Fibroblast of lung (primary cell): ENCODE measurements around the gene NPIPB4.
"Not testable (repeated sequence)": the region's sequence is repeated elsewhere in the genome, so short reads cannot be mapped to it uniquely, and the experiment has no call there.

ENCODE experiments used
- EZH2 ChIP-seq: IDR thresholded peaks from 2 replicates; pipeline ENCODE4 v1.5.1; 2012; ENCODE audit warnings: low read length, control low read depth, mild to moderate bottlenecking; ENCODE audit errors: missing control alignments
- TF ChIP-seq, protein P1 (sequence below), 2 donors: IDR thresholded peaks in 1 of 2; conservative IDR thresholded peaks in 1 of 2; 1 replicate in 1 of 2; 2 replicates in 1 of 2; pipeline ENCODE4 v1.5.1; 2011 to 2012; ENCODE audit warnings: low read length in 2 of 2, control low read depth in 1 of 2, inconsistent platforms in 1 of 2, low read depth in 1 of 2, mild to moderate bottlenecking in 1 of 2

DNA sequence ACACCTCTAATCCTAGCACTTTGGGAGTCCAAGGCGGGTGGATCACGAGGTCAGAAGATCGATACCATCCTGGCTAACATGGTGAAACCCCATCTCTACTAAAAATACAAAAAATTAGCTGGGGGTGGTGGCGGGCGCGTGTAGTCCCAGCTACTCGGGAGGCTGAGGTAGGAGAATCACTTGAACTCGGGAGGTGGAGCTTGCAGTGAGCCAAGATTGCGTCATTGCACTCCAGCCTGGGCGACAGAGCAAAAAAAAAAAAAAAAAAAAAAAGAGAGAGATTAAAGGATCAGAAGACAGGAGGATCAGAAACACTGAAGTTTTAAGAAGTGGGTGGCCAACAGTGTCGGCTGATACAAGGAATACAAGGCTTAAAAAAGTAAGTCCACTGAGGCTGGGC is 41.9 kb downstream of the NPIPB4 start:
- TF ChIP-seq, protein P1, sequence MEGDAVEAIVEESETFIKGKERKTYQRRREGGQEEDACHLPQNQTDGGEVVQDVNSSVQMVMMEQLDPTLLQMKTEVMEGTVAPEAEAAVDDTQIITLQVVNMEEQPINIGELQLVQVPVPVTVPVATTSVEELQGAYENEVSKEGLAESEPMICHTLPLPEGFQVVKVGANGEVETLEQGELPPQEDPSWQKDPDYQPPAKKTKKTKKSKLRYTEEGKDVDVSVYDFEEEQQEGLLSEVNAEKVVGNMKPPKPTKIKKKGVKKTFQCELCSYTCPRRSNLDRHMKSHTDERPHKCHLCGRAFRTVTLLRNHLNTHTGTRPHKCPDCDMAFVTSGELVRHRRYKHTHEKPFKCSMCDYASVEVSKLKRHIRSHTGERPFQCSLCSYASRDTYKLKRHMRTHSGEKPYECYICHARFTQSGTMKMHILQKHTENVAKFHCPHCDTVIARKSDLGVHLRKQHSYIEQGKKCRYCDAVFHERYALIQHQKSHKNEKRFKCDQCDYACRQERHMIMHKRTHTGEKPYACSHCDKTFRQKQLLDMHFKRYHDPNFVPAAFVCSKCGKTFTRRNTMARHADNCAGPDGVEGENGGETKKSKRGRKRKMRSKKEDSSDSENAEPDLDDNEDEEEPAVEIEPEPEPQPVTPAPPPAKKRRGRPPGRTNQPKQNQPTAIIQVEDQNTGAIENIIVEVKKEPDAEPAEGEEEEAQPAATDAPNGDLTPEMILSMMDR (conservative IDR thresholded peaks at IDR 0.05 in 1 of 2, IDR thresholded peaks at IDR 0.05 in 1 of 2; ENCODE audit: low read depth in 1 of 2, low read length in 2 of 2), result not testable (repeated sequence)
- TF ChIP-seq EZH2, result not testable (repeated sequence)
